ENCODE data around the gene ATG9B.
"Not testable (repeated sequence)": the region's sequence is repeated elsewhere in the genome, so short reads cannot be mapped to it uniquely, and the experiment has no call there.

ATG9B gene

DNA sequence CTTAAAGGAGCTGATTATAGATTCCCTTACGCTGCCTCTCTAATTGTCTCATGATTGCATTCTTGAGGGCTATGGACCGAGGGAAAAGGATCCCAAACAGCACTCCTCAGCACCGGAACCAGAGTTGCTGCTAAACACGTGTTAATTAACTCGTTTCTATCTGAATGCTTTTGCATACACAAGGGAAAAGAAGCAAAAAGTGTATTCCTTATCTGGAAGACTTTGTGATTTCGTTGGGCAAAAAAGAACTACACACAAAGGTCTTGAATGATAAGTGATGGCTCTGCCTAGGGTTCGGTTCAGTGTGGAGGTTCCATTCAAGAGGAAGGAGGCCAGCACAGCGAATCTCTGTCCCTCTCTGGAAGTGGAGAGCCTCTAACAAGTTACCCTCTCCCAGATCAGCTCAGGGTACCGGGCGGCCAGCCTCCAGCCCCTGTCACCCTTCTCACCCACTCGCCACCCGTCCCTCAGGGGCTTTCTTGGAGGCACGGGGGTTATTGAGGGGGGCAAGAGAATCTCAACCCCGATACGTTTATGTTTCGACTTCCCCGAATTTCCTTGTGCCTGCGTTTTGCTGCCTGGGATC, 34.6 kb upstream of the ATG9B start:
- DNase-seq (ENCODE audit: low spot score) = peak; percentile 47

DNA sequence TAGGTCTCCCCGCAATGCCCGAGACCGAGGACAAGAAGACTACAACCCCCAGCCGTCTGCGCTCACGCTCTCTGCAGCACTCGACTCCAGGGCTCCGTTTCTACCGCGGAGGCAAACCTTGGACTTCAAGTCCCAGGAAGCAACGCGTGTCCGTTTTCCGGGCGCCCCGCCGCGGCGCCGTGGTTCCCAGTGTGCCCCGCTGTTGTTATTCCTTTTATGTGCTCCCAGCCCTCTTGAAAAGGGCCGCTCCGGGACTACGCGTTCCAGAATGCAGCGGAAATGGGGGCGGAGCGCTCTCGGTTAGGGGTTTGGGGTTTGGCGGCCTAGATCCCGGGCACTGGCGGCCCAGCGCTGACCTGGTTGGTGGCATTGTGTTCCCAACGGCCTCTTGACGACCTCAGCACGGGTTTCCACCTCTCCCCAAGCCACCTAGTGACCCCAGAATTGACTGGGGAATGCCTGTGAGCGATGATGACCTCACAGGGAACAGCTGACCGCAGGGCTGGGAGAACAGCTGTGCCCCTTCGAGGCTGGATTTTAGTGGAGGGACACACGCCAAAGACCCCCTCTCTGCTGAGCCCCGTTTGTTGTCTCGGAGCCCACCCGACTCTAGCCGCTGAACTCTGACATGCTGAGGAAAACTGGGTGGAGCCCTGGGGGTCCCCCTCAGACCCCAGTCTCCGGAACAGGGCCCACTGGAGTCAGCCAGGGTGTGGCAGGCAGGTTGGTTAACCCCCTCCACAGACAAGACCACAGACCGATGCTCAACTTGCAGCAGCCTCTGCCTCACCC, 33.9 kb upstream of the ATG9B start:
- DNase-seq (ENCODE audit: low spot score) = peak; percentile 100

GRCh38 chr7:151057506-151057988, 33.3 kb upstream of the ATG9B start, which contains the start of gene CDK5:
TSS of gene CDK5 (minus strand) at chr7:151057897. CDS start at chr7:151057848, 49 bp downstream.
- no peak for DNase-seq (ENCODE audit: low spot score)

GRCh38 chr7:151056666-151057505, 32.6 kb upstream of the ATG9B start:
- peak; percentile 24 for DNase-seq (ENCODE audit: low spot score)

GRCh38 chr7:151056283-151056665, 32.0 kb upstream of the ATG9B start:
- no peak for DNase-seq (ENCODE audit: low spot score)

DNA sequence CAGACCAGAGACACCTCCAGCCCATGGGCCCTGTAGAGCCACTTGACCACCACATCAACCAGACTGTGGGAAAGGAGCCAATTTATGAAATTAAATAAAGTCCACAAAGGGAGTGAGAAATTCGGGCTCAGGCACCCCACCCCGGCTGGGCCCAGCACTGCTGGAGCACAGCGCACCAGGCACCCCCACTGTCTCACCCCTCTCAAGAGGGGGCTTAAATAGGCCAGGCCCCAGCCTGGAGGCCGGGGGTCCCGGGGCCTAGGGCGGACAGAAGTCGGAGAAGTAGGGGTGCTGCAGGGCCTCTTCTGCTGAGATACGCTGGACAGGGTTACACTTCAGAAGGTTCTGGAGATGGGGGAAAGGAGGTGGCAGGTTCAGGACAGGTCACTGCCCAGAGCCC, 29.5 kb upstream of the ATG9B start:
- no peak for DNase-seq (ENCODE audit: low spot score)

DNA sequence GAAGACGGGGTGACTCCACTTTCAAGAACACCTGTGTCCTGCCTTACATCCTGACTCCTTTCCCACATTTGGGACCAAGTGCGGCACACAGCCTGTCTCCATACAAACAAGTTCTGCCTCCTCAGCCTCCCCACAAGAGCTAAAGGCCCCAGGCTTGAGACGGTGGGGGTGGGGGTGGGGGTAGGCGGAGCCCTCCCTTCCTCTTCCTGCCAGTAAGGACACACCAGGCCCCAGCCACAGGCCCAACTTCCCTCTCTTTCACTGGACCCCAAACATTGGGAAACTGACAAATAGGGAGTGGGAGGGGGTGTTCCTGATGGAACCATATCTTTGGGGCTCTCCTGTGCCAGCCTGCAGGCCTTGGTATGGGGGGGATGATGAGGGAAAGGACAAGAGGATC, 28.8 kb upstream of the ATG9B start:
- DNase-seq (ENCODE audit: low spot score) = no peak

- no peak for DNase-seq (ENCODE audit: low spot score)
These were observed 26.8 kb upstream of the ATG9B start for GRCh38 chr7:151051108-151051507.

DNA sequence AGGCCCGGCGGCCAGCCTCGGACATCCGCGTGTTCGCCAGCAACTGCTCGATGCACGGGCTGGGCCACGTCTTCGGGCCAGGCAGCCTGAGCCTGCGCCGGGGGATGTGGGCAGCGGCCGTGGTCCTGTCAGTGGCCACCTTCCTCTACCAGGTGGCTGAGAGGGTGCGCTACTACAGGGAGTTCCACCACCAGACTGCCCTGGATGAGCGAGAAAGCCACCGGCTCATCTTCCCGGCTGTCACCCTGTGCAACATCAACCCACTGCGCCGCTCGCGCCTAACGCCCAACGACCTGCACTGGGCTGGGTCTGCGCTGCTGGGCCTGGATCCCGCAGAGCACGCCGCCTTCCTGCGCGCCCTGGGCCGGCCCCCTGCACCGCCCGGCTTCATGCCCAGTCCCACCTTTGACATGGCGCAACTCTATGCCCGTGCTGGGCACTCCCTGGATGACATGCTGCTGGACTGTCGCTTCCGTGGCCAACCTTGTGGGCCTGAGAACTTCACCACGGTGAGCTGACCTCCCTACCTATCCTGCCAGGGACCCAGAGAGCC, 24.7 kb upstream of the ATG9B start:
- DNase-seq (ENCODE audit: low spot score) = no peak

DNA sequence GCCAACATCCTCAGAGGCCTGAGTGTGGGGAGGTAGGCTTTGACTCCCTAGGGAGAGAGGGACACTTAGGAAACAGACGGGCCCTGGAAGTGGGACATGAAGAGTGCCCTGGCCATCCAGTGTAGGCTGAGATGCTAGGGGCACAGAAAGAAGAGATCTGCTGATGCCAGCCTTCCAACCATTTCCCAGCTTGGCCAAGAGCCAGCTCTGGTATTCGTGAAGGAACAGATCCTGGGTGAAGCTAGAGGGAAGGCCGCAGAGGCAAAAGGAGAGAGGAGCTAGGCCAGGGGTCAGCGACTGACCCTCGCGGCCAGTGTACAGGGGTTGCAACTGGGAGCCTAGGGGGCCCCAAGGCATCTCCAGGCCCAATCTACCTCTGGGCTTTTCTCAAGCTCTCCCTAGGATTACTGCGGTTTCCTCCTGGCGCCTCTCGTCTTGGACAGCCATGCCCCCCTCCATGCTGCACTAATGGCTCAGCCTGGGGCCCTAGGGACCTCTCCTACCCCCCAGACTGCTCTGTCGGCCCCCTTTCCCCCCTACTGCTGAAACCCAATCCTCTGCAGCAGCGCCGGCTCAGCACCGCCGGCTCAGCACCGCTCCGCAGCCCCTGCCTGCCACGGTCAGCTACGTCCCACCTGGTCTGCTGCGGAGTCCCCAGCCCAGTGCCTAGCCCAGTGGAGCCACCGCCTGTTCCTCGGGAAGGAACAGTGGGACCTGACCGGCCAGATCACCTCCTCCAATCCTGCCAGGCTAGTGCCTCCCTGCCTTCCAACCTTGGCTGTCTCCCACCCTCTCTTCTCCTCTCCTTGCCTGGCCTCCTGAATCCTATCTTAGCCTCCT, 23.9 kb upstream of the ATG9B start, which contains the start of gene ASIC3:
Gene ASIC3 (plus strand): TSS at position 556 of the 840 bp plus-strand sequence. CDS start 355 bp downstream, outside the sequence.
- DNase-seq (ENCODE audit: low spot score) = no peak

- no peak for DNase-seq (ENCODE audit: low spot score)
These were observed 22.6 kb upstream of the ATG9B start for GRCh38 chr7:151046603-151047573.

DNA sequence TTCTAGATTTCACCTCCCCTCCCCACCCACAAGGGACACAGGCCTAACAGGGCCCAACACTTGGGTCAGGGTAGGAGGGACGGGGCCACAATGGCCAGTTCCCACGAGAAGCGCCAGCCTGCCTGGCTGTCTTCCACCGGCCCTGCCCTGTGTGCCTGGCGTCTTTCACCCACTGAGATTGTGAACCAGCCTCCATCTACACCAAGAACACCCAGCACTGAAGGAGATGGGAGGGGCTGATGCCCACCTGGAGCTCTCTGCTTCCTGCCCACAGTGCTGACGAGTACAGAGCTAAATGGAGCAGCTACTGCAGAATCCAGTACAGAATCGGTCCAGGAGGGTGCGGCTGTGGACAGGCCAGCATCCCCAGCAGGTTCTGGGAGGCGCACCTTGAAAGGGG, 21.7 kb upstream of the ATG9B start:
- no peak for DNase-seq (ENCODE audit: low spot score)

DNA sequence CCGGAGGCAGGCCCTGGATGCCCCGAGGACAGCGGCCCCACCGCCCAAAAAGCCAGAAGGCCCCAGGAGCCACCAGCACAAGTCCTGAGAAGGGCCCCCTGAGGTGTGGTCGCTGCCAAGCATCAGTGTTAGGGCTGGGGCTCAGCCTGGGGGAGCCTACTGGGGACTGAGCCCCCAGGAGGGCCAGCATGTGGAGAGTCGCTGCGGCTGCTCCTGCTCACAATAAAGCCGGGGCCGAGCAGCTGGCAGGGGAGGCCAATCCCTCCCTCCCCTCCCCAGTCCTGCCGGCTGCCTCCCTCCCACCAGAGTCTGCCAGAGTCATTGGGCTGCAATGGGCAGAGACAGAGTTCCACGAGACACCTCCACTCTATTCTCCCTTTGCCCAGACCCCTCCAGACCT, 21.0 kb upstream of the ATG9B start:
- DNase-seq (ENCODE audit: low spot score) = no peak

DNA sequence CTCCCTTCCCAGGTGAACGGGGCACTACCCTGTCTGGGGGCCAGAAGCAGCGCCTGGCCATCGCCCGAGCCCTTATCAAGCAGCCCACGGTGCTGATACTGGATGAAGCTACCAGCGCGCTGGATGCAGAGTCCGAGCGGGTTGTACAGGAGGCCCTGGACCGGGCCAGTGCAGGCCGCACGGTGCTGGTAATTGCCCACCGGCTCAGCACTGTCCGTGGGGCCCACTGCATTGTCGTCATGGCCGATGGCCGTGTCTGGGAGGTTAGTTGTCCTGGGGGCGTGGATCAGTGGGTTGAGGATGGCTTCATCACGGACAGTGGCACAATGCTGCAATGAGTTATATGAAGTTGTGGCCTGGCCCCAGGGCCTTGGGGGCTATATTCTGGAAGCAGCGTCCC, 19.7 kb upstream of the ATG9B start:
- DNase-seq (ENCODE audit: low spot score) = no peak

DNA sequence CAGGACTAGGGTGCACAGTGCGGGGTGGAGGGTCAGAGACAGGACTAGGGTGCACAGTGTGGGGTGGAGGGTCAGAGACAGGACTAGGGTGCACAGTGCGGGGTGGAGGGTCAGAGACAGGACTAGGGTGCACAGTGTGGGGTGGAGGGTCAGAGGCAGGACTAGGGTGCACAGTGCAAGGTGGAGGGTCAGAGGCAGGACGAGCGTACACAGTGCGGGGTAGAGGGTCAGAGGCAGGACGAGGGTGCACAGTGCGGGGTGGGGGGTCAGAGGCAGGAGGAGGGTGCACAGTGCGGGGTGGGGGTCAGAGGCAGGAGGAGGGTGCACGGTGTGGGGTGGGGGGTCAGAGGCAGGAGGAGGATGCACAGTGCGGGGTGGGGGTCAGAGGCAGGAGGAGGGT, 19.2 kb upstream of the ATG9B start:
- not testable (repeated sequence) for DNase-seq (ENCODE audit: low spot score)

GRCh38 chr7:151040616-151041375, 16.5 kb upstream of the ATG9B start:
- no peak for DNase-seq (ENCODE audit: low spot score)

DNA sequence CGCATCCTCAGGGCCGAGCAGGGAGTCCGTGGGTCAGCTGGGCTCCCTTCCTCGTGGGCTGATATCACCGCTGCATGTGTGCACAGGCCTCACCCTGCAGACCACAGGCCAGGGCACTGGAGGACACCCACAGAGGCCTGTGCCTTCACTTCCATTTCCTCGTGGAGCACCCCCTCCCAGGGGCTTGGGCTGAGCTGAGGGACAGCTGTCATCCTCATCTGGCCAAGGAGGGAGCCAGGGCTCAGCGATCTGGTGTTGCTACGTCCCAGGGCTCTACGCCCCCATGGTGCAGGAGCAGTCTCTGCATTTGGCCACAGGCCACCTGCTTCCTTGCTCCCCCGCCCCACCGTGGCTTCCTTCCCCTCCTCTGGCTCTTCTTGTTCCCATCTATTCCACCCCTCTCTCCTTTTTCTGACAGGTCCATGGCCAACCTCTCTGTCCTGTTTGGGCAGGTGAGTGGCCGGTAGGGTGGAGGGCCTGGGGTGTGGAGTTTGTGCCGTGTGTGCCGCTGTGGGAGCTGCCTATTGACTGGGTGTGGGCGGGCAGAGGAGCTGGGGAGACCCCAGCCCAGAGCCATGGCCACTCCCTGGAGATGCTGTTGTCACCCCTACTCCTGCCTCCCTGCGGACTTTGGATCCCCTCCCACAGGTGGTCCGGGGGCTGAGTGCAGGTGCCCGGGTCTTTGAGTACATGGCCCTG, 15.7 kb upstream of the ATG9B start:
- no peak for DNase-seq (ENCODE audit: low spot score)

- no peak for DNase-seq (ENCODE audit: low spot score)
These were observed 14.9 kb upstream of the ATG9B start for GRCh38 chr7:151038951-151039849.
